GM10266 (cell line): Measurements from ENCODE around the gene ALDH7A1.

Source experiments
- DNase-seq: peaks from one replicate; pipeline ENCODE4 v3.0.0; 2012; ENCODE audit errors: extremely low spot score
- CTCF ChIP-seq: IDR thresholded peaks from 2 replicates; pipeline ENCODE4 v1.5.1; 2012; ENCODE audit warnings: mild to moderate bottlenecking, low read depth; ENCODE audit not compliant: control insufficient read depth, insufficient read depth; ENCODE audit errors: missing control alignments

Gene ALDH7A1

GRCh38 chr5:126492939-126493338, 102.1 kb downstream of the ALDH7A1 start:
- TF ChIP-seq CTCF = peak; percentile 56
- DNase-seq = no peak

GRCh38 chr5:126490167-126490940, 104.7 kb downstream of the ALDH7A1 start:
- DNase-seq = no peak

GRCh38 chr5:126488443-126489065, 106.5 kb downstream of the ALDH7A1 start:
- DNase-seq = no peak
- no peak for TF ChIP-seq CTCF

More at GRCh38 chr5:126490167-126490940, 104.7 kb downstream of the ALDH7A1 start:
- TF ChIP-seq CTCF = no peak

- no peak for TF ChIP-seq CTCF
- no peak for DNase-seq
Observed at GRCh38 chr5:126487596-126487995, 107.4 kb downstream of the ALDH7A1 start.

GRCh38 chr5:126486332-126486731, 108.7 kb downstream of the ALDH7A1 start:
- no peak for TF ChIP-seq CTCF
- DNase-seq = no peak

- no peak for DNase-seq
- no peak for TF ChIP-seq CTCF
Observed at GRCh38 chr5:126484253-126484652, 110.8 kb downstream of the ALDH7A1 start.

- DNase-seq = no peak
Observed at GRCh38 chr5:126483156-126483555, 111.9 kb downstream of the ALDH7A1 start.

More at GRCh38 chr5:126483156-126483555, 111.9 kb downstream of the ALDH7A1 start:
- TF ChIP-seq CTCF = no peak
